Mucosa of descending colon (tissue), 3 donors: Measurements from ENCODE around the gene PFKM. TPM values are rescaled to one million over a fixed set of nuclear protein-coding genes. Genes with fewer than 3 reads are reported as not detected.

Source experiments
- ATAC-seq: fragments of 200-7000 bp; cut with Tn5 transposase; one replicate; pipeline ENCODE4 v1.9.1; 2020; ENCODE audit warnings: mild to moderate bottlenecking, moderate library complexity
- DNase-seq, 3 donors: peaks; one replicate each; pipeline ENCODE4 v3.0.0-alpha.2; 2020
- H3K36me3 ChIP-seq: fragments of 200-600 bp; one replicate; pipeline ENCODE4 v1.8.0; 2021; ENCODE audit warnings: low read depth, mild to moderate bottlenecking
- H3K4me1 ChIP-seq: fragments of 200-600 bp; one replicate; pipeline ENCODE4 v1.8.0; 2021; ENCODE audit warnings: low read depth, mild to moderate bottlenecking
- H3K4me3 ChIP-seq: fragments of 200-600 bp; one replicate; pipeline ENCODE4 v1.8.0; 2021; ENCODE audit warnings: mild to moderate bottlenecking
- H3K9me3 ChIP-seq: fragments of 200-600 bp; one replicate; pipeline ENCODE4 v1.8.0; 2021; ENCODE audit warnings: mild to moderate bottlenecking
- CTCF ChIP-seq: fragments of 200-600 bp; IDR thresholded peaks from one replicate; pipeline ENCODE4 v1.8.0; 2022; ENCODE audit warnings: antibody characterized with exemption, mild to moderate bottlenecking
- intact Hi-C, 2 donors: fragments of 100-400 bp; cut with DNase I in 1 of 2; cut with micrococcal nuclease in 1 of 2; formaldehyde crosslinking; loops; one replicate each; pipeline versions ENCODE4 v1.11.0 to v1.11.1; 2022; cut with DNase I, micrococcal nuclease
- microRNA-seq: library from miRNA; unstranded; fragments of <30 nt; microRNA quantifications from one replicate; pipeline ENCODE4, GENCODE V29; 2019
- total RNA-seq, 3 donors: library from RNA; stranded (reverse); fragmentation: NEBNext Ultra II Directional in 2 of 3; extraction: Animal tissue kit (Norgen Biotek cat#: 25700) in 2 of 3; gene quantifications; one replicate each; pipeline versions ENCODE4 v1.2.1 to v1.2.4, GENCODE V29; 2021 to 2023
- donor health status: DM: no; HTN: no; CAD: no; lungs with moderate emphysema.
- donor health status: DM: no; HTN: no; CAD: no.
- donor health status: DM: no; HTN: yes; CAD: no.

PFKM gene
- total RNA-seq, 3 donors from 2014 or later = 37.3 to 98.8 (median 40.9) TPM

GRCh38 chr12:48192861-48193260, 73.7 kb downstream of the PFKM start:
- Histone ChIP-seq H3K9me3 (no peaks in the 10 kb centered on the region), H3K4me3 (no peak overlapping the region), H3K36me3 (no peaks in the 10 kb centered on the region), H3K4me1 (no peaks in the 10 kb centered on the region)
- TF ChIP-seq CTCF = no peak
- intact Hi-C loops = no loop called here
- no peak for DNase-seq
- no peak for ATAC-seq

- ATAC-seq (no peak), DNase-seq (no peak)
- Histone ChIP-seq H3K9me3 (no peaks in the 10 kb centered on the region), H3K4me3 (no peak overlapping the region), H3K4me1 (no peaks in the 10 kb centered on the region), H3K36me3 (no peaks in the 10 kb centered on the region)
- intact Hi-C loops = no loop called here
- no peak for TF ChIP-seq CTCF
These were observed 74.5 kb downstream of the PFKM start for GRCh38 chr12:48193623-48194022.

- intact Hi-C loops = no loop called here
- H3K4me1 ChIP-seq = peaks cover 7% of the 10 kb centered on the region
- no peak for ATAC-seq
- DNase-seq = no peak
- TF ChIP-seq CTCF = no peak
- H3K9me3 ChIP-seq = no peaks in the 10 kb centered on the region
- no peak overlapping the region for H3K4me3 ChIP-seq
- H3K36me3 ChIP-seq = no peaks in the 10 kb centered on the region
These were observed 75.6 kb downstream of the PFKM start for GRCh38 chr12:48194799-48195201.

Small RNAs within 50 kb of the gene (microRNA-seq; reads per million reads assigned to microRNA genes)
- gene MIR6505 = 0.70 reads per million

Other genes with a start within 250 kb of the PFKM start
- 100 to 1,000 TPM in 2 of 3 donors, 10 to 100 TPM in 1; 69.5 to 175 (median 162) TPM for gene VDR, start 214.4 kb upstream of the PFKM start, total RNA-seq
- 100 to 1,000 TPM in 2 of 3 donors, 10 to 100 TPM in 1; 93.9 to 208 (median 183) TPM for gene TMEM106C, start 155.8 kb upstream of the PFKM start, total RNA-seq
- gene COL2A1, start 114.9 kb upstream of the PFKM start, total RNA-seq = 1 to 10 TPM in 2 of 3 donors, under 1 TPM in 1; 0.19 to 1.5 (median 1.2) TPM
- 10 to 100 TPM; 12.7 to 20.8 (median 17.4) TPM for gene SENP1, start 13.3 kb upstream of the PFKM start, total RNA-seq
- 10 to 100 TPM; 41.1 to 46.6 (median 41.3) TPM for gene ASB8, start 38.2 kb downstream of the PFKM start, total RNA-seq
- gene CCDC184, start 64.3 kb downstream of the PFKM start, total RNA-seq = 1 to 10 TPM in 1 of 3 donors, under 1 TPM in 2; 0.20 to 2.4 (median 0.41) TPM
- not detected for gene OR10AD1, start 83.9 kb downstream of the PFKM start, total RNA-seq
- 10 to 100 TPM; 12.9 to 20.7 (median 13.5) TPM for gene ZNF641, start 231.6 kb downstream of the PFKM start, total RNA-seq